Activated CD4-positive, alpha-beta T cell treated with anti-CD3 and anti-CD28 coated beads, Interleukin-2, amount 50 U/mL, for 4 hours (primary cell): ENCODE data around the gene DDIT3.
"Not testable (repeated sequence)": the region's sequence is repeated elsewhere in the genome, so short reads cannot be mapped to it uniquely, and the experiment has no call there.

Experiments used
- DNase-seq, 2 experiments: peaks; one replicate each; pipeline ENCODE4 v3.0.0-alpha.2; 2020

The DDIT3 gene, protein sequence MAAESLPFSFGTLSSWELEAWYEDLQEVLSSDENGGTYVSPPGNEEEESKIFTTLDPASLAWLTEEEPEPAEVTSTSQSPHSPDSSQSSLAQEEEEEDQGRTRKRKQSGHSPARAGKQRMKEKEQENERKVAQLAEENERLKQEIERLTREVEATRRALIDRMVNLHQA

DNA sequence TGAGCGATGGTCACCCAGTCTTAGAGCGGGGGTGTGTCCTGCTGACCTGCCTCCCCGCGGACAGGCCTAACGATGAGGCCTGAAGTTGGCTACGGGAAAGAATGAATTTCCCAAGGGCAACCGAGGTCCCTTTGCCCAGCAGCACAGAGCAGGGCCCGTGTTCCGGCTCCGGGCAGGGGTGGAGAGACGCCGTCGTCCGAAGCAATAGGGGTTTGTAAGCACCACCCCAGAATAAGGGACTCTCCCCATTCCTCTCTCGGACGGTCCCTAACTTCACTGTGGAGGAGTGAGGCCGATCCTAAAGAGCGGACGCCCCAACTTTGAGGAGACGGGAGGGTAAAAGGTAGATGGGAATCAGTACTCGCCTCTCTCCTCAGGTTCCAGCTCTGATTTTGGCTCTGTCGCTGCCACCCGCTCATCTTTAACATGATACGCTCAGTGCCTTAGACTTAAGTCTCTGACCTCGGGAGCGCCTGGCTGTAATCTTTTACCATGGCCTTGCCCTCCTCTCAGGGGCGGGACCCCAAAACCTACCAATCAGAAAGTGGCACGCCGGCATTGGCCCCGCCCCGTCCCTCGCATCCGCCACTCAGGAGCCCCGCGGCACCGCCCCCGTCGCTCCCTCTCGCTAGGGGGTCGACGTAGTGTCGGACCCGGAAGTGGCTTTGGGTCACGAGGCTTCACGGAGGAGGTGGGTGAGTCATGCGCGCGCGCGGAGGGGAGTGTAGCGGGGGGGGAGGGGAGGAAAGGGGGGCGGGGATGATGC is at the start of gene DDIT3:
Gene DDIT3 (minus strand): TSS at position 462 of the 766 bp plus-strand sequence. CDS start 3,108 bp downstream, outside the sequence.
- DNase-seq: peak; percentile 99 to 100

DNA sequence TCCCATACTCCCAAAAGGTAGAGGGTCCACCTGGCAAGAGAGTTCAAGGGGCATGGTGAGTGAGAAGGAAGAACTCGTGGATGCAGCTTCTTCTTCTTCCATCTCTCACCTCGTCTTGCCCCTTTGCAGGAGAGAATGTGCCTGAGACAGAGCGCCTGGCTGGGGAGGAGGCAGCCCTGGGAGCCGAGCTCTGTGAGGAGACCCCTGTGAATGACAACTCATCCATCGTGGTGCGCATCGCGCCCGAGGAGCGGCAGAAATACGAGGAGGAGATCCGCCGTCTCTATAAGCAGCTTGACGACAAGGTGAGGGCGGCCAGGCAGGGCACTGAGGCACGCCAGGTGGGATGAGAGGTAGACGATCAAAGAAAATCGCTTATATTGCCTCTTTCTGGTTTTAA is 49.5 kb upstream of the DDIT3 start:
- DNase-seq: no peak

DNA sequence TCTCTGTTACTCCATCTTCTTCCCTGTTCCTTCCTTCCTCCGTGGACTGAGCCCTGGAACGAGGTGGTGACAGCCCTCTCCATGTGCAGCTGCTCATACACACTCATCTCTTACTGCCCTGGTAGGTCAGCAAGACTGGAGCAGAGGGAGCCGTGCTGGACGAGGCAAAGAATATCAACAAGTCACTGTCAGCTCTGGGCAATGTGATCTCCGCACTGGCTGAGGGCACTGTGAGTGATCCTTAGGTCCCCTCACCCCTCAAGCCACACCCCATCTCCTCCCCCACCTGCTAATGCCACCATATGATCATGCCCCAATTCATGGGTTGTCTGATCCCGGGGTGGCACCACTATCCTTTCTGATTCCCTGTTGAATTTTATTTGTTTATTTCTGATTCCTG is 48.5 kb upstream of the DDIT3 start:
- DNase-seq: no peak

DNA sequence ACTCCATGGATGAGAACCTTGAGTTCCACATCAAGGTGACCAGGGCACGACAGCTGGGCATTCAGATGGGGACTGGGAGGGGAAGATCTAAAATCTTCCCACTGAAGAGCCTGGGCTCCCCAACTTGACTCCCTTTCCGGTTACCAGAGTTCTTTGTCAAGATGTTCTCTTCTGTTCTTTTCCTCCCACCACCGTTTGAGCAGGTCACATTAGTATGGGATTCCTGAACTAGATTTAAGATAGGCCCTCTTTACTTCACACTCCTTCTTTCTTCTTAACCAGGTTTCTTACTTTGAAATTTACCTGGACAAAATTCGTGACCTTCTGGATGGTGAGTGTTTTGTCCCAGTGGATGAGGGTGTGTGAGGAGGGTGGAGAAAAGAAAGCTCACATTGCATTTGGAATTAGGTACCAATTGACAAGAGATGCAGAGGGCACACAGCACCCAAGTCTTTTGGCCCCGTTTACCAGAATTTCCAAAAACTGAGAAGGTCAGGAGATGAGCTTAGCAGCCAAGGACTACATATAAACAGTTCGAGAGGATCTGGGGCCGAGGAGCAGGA is 43.9 kb upstream of the DDIT3 start:
- DNase-seq: no peak

DNA sequence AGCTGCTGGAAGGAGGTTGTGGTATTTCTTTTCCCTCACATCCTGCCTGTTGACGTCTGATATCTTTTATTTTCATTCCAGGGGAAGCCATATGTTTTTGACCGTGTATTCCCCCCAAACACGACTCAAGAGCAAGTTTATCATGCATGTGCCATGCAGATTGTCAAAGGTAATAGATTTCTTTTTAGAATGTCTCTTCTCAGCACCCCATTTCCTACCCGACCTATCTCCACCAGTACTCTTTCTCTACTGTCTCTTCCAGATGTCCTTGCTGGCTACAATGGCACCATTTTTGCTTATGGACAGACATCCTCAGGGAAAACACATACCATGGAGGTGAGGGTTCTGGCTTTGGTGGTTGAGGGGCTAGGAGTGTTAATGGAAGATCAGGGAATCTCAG is 43.0 kb upstream of the DDIT3 start:
- no peak for DNase-seq

DNA sequence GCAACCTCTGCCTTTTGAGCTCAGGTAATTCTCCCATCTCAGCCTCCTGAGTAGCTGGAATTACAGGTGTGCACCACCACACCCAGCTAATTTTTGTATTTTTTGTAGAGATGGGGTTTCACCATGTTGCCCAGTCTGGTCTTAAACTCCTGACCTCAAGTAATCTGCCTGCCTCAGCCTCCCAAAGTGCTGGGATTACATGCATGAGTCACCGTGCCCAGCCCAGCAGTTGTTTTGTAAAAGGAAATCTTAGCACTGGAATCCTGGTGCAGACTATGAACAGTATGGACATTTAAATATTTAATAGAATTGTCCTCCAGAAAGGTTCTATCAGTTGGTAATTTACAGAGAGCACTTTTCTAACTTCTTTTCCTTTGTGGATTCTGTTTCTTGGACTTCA is 40.8 kb upstream of the DDIT3 start:
- not testable (repeated sequence) for DNase-seq

DNA sequence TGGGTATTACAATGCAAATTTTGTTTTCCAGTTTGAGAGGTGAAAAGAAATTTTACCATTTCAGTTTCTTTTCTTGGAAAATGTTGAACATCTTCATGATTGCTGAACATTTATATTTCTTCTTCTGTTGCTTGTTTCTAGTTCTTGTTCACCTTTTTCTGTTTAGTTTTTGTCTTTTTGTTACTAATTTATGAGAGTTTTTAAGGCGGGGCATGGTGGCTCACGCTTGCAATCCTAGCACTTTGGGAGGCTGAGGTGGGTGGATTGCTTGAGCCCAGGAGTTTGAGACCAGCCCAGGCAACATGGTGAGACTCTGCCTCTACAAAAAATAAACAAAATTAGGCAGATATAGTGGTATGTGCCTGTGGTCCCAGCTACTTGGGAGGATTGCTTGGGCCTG is 40.2 kb upstream of the DDIT3 start:
- no peak for DNase-seq

DNA sequence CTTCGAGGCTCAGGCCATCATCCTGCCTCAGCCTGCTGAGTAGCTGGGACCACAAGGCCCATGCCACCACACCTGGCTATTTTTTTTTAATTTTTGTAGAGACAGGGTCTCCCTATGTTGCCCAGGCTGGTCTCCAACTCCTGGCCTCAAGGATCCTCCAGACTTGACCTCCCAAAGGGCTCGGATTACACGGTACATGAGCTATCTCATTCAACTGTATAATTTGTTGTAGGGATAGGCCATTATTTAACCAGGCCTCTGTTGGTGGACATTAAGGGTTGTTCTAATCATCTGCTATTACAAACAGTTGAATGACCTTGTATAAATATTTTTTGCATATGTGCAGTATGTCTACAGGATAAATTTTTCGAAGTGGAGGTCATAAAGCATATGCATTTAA is 38.5 kb upstream of the DDIT3 start:
- DNase-seq: no peak

DNA sequence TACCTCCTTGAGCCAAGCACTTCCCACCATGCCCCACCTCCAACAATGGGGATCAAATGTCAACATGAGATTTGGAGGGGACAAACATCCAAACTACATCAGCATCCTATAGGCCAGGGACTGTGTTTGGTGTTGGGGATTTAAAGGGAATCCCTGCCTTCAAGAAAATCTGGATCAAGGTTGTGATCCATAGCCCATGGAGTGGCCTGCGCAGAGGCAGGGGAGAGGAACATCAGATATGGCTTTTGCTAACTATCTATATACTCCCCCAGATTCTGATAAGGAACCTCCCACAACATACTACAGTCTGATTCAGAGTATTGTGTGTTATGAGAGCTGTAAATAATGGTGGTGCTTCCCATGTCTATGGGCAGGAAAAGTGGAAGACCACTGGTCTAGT is 34.6 kb upstream of the DDIT3 start:
- no peak for DNase-seq

DNA sequence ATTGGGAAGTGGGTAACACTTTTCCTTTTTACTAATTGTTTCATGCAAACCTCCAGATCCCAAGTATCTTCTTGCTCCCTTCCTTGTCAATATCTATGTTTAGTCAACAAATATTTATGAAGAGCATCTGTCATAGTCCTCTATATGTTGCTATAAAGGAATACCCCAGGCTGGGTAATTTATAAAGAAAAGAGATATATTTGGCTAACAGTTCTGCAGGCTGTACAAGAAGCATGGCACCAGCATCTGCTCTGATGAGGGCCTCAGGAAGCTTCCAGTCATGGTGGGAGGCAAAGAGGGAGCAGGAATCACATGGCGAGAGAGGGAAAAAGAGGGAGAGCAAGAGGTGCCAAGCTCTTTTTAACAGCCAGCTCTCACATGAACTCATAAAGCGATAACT is 34.1 kb upstream of the DDIT3 start:
- DNase-seq: no peak

DNA sequence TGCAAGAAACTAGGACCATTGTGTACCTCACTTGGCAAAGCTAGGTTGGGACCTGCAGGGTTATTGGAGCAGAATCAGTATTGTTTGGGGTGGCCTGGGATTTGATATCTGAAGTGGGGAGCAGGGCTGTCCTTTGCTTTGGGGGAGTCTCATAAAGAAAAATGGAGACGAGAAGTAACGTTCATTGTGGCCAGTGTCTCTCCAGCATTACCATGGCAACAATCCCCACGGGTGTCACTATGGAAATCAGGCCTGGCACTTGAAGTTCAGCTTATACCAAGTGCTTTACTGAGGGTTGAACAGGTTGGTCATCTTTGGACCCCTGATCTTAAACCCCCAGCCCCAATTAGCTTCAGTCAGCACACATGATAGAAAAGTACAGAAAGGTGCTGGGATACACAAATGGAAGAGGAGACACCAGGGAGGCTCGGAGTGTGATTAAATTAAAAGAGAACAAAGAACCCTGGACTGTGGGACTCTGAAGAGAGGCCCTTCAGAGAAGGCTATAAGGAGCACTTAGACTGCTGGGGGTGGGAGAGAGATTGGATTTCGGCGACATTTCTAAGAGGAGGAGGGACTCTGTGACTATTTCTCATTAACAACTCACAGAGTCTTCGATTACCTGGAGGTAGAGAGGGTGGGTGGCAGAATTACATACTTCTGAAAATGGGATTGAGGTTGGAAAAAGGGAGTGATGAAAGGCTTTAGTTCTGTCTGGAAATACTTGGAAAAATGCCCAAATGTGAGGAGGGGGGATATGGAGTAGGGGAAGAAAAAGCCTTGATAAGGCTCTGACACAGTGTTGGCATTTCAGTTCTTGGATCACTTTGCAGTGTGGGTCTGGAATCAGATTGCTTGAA is 33.3 kb upstream of the DDIT3 start:
- DNase-seq: no peak

DNA sequence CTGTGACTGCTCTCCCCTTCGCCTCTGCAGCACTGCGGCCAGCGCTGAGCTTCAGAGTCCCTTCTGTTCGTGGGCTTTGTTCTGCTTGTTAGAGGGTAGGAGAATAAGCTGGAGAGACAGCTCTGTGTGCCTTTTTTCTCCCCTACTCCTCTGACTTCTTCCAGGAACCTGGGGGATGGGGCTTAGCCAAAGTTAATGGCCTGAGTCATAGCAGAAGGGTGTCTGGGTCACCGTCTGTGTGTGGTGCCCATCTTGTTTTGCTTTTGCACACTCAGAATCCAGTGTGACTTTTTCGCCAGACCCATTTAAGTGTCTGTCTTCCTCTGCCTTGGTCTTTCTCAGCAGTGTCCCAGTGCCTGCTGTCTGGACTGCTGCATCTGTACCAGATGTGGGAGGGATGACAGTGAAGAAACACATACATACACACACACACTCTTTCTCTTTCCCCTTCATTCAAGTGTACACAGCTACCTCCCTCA is 32.6 kb upstream of the DDIT3 start:
- no peak for DNase-seq

DNA sequence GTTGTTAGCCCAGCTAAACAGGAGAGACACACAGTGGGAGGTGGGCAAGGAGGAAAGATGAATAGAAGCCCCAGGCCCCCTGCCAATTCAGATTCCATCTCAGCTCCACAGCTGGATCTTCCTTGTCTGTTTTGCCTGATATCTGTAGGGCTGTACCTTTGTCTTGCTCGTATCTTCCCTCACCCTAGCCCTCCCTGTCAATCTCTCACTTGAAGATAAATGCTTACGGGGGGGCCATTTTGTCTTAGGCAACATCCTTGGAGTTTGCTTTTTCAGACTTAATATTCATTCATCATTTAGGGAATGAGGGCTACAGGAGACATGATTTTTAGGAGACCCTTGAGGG is 32.0 kb upstream of the DDIT3 start:
- no peak for DNase-seq

DNA sequence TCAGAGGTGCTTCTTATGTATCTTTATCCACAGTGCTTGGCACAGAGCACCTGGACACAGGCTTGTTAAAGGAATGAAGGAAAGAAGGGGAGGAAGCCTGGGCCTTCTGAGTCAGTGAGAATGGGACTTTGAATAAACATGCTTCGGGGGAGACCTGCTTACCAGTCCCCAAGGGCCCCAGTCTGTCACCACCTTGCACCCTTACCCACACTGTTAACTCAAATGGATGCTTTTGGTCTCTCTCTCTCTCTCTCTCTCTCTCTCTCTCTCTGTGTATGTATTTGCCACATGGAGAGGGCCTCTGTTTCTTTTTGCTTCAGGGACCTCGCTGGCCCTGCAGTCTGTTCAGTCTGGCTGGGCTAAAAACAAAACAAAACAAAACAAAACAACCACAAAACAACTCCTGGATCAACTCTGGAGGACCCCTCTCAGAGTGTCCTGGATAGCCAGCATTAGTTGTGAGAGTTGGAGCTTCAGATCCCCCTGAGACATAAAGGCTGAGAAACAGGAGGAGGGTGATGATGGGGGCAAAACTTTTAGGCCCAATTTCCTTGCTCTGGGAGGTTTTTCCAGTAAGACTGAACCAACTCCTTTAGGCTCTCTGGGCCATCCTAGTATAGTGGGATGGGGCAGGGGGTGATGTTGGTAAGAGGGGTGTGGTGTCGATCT is 31.5 kb upstream of the DDIT3 start:
- DNase-seq: no peak

DNA sequence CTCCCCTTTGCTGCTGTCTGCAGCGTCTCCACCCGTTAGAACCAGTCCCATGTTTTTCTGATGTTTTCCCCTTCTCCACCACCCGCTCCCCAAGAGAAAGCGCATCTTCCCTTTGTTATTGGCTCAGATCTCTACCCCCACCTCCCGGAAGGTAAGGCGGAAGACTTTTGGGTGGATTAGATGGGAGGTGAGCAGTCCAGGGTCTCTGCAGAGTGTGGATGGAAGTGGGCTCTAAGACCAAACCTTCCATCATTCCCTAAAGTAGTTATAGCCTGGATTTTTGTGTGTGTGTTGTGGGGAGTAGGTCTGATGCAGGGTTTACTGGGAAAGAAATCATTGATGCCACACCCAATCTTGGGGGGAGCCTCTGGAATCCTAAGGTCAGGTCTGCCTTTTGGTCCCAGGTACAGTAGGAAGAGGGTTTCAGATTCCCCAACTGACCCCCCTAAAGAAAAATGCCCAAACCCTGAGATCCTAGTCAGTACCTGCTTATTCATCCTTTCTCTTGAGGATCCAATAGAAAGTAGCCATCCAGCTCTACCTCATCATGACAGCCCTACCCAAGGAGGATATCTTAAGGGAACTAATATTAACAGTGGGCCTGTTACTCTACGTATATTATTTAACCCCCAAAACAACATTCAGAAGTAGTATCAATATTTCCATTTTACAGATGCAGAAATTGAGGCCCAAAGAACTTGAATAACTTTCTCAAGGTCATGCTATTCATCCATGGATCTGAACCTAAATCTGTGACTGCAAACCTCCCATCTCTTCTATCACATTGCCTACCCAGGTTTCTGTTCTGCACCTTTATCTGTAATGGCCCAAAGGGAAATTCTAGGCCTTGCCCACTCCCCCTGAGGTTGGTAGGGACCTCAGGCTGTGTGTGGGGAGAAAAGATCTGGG is 30.6 kb upstream of the DDIT3 start:
- no peak for DNase-seq

DNA sequence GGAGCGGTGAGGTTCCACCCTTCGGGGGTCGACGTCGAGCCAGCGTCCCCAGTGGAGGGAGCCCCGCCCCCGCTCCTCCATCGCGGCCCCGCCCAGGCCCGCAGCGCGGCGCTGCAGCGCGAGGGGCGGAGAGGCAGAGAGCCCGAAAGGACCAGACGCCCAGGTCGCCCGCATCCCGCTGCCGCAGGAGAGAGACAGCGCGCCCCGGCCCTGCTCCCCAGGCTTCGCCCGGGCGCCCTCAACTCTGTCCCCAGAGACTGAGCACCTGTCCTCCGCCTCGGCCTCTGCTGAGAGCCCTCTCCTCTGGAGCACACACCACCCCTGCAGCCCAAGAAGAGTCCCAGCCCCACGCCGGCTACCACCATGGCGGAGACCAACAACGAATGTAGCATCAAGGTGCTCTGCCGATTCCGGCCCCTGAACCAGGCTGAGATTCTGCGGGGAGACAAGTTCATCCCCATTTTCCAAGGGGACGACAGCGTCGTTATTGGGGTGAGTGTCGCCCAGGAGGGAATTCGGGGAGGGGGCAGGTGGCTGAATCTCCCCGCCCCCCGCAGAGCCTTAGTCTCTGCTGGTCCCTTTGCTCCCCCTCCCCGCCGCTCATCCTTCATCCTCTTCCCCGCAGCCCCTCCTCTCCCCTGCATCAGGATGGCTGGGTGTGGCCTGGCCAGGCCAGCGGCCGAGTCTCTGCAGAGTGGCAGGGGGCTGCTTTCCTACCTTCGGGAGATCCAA is 29.8 kb upstream of the DDIT3 start, which contains the start of gene KIF5A:
Gene KIF5A (plus strand): TSS at position 136 of the 732 bp plus-strand sequence. CDS start 228 bp downstream, at position 364.
- peak; percentile 31 for DNase-seq

DNA sequence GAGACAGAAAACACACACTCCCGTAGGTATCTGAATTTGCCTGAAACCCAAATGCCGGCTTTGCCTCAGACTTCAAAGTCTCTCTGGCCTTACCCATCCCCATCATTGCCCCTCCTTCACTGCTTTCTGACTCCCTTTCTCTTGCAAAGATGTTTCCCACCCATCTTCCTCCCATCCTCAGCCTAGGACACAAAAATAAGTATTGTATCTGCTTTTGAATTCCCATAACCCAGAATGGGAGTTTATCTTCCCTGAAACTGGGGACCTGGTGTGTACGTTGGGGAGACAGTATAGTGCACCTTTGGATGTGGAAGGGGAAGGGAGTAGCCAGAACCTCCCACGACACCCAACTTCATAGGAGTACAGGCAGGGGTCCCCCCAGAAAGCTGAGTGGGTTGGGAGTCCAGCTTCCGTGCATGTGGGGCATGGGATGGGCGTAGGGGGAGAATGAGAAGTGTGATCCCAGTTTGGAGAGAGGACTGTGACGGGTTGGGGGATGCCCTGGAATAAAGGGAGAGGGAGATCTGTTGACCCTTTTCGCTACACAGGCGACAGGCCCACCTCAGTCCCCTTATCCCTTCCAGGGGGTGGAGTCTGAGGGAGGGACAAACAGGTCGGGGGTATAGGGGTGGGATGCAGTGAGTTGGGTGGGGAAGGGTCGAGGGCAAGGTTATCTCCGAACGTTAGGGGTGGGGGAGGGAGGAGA is 29.0 kb upstream of the DDIT3 start:
- DNase-seq: no peak

DNA sequence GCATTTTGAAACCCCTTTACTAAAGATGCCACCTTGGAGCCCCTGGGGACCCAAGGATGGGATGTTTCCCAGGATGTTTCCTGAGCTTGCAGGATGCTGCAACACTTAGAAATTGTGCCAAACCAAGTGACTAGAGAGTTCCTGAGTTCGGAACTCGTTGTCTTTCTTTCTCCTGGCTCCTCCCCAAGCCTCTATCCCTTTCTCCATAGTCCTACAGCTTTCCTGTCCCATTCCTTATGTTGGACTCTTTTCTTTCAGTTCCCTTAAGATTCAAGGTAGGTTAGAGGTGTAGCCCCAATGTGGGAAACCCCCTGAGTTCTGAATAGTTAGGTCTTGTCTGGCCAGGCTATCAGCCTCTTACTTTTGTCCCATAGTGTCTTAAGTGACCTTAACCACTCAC is 28.2 kb upstream of the DDIT3 start:
- no peak for DNase-seq

DNA sequence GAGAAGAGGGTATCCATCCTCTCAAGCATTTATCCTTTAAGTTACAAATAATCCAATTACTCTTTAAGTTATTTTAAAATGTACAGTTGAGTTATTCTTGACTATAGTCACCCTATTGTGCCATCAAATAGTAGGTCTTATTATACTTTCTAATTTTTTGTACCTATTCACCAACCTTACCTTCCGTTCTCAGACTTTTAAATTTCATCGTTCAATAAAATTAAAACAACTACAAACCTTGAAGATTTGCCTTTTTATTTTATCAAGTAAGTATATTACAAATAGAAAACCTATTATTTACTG is 27.6 kb upstream of the DDIT3 start:
- no peak for DNase-seq

DNA sequence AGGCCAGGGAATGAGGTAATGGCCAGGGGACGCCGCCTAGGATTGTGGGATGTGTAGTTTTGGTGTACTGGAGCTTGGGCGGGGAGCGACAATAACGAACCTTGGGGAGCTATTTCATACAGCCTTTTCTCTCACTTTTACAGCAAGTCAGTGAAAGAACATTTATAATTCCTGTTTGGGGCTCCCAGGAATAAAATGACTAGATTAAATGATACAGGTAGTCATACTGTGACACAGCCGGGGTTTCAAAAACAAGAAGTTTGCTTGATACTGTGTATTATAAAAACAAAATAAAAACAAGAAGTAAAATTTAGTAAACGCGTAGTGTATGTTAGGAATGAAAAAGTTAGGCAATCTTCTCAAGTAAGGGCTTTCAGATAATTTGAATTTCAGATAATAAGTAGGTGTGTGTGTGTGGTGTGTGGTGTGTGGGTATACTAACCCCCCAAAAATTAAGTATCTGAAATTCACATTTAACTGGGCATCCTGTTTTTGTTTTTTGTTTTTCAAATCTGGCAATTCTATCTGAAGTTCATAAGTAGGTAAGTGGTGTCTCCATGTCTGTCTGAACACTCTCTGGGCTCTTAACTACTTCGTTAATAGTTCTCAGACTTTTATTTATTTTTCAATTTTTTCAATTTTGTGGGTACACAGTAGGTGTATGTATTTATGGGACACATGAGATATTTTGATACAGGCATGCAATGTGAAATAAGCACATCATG is 27.1 kb upstream of the DDIT3 start:
- no peak for DNase-seq
